ENCODE results near the gene PTPDC1.

DNA sequence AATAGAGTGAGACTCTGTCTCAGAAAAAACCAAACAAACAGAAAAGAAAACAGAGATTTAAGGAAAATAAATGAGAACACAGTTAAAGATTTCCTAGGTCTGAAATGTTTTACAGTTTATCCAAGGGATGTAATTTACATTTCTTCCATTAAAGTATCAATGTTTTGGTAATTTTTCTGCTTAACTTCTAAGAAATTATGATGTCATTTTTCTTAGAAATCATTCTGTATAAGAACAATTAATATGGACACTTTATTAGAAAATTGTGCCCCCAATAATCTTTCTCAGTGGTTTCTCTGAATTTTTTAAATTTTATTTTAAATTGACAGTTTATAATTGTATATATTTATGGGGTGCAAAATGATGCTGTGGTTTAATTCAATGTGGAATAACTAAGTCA is 49.8 kb upstream of the PTPDC1 start:
- TF ChIP-seq CTCF (IDR thresholded peaks at IDR 0.05): no peak
- no peak for TF ChIP-seq POLR2A (IDR thresholded peaks at IDR 0.05)
